ENCODE data around the gene TCF20.
A peak's percentile ranks its signal among the peaks of the same experiment; 100 is the strongest.

The TCF20 gene

DNA sequence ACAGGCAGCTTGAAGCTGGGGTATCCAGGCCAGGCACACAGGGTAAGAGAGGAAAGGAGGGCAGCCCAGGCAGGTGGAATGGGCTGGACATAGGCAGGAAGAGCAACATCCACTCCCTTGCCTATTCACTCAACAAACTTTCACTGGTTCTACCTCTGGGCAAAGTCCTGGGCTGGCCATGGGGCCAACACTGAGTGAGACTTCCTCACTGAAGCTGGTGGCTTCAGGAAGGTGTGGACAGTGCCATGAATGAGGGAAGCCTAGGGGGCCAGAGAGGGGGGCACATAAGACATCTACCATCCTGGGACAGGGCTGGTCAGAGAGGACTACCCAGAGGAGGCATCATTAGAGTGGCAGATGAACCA lies 44.9 kb upstream of the TCF20 start:
- H3K4me3 Mint-ChIP-seq, result no peak overlapping the region
- peaks cover 54% of the 10 kb centered on the region for H3K4me1 Mint-ChIP-seq
- no peak for DNase-seq
- H3K9me3 Mint-ChIP-seq, result no peaks in the 10 kb centered on the region
- TF ChIP-seq, protein P1, sequence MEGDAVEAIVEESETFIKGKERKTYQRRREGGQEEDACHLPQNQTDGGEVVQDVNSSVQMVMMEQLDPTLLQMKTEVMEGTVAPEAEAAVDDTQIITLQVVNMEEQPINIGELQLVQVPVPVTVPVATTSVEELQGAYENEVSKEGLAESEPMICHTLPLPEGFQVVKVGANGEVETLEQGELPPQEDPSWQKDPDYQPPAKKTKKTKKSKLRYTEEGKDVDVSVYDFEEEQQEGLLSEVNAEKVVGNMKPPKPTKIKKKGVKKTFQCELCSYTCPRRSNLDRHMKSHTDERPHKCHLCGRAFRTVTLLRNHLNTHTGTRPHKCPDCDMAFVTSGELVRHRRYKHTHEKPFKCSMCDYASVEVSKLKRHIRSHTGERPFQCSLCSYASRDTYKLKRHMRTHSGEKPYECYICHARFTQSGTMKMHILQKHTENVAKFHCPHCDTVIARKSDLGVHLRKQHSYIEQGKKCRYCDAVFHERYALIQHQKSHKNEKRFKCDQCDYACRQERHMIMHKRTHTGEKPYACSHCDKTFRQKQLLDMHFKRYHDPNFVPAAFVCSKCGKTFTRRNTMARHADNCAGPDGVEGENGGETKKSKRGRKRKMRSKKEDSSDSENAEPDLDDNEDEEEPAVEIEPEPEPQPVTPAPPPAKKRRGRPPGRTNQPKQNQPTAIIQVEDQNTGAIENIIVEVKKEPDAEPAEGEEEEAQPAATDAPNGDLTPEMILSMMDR (IDR thresholded peaks at IDR 0.05), result no peak
- peaks cover 47% of the 10 kb centered on the region for H3K27me3 Mint-ChIP-seq (ENCODE audit: low read depth, poor library complexity)
- H3K27ac Mint-ChIP-seq, result no peak overlapping the region
- no peaks in the 10 kb centered on the region for H3K36me3 Mint-ChIP-seq (ENCODE audit: low read depth)

DNA sequence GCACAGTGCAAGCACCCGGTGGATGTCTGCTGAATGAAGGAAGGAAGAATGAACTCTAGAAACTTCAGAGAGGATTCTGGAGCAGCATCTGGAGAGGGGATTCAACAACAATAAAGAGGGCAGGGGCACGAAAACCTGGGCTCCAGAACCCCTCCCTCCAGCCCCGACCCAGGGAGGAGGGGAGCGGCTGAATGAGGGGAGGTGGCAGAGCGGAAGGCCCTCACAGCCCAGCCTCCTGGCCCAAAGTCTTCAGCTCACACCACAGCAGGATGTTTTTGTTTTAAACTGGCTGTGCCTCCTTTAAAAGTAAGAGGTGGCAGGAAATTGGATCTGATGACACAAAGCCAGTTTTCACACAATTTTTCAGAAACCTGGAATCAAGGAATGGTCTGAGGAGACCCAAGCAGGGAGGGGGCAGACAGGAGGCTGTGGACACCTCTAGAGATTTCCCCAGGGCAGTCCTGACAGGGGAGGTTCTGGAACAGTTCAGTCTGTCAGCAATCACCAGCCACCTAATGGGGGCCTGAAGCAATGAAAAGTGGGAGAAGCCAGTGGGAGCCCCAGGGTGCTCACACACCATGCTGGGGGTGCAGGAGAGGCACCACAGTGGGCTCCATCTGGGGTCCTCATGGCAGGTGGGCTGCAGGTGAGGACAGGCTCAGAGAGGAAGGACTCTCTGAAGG lies 44.4 kb upstream of the TCF20 start:
- TF ChIP-seq, protein P1 (IDR thresholded peaks at IDR 0.05), result no peak
- Mint-ChIP-seq H3K4me1 (peaks cover 54% of the 10 kb centered on the region), H3K36me3 (ENCODE audit: low read depth) (no peaks in the 10 kb centered on the region), H3K27me3 (ENCODE audit: low read depth, poor library complexity) (peaks cover 48% of the 10 kb centered on the region), H3K9me3 (no peaks in the 10 kb centered on the region), H3K27ac (no peak overlapping the region), H3K4me3 (no peak overlapping the region)
- DNase-seq, result no peak

DNA sequence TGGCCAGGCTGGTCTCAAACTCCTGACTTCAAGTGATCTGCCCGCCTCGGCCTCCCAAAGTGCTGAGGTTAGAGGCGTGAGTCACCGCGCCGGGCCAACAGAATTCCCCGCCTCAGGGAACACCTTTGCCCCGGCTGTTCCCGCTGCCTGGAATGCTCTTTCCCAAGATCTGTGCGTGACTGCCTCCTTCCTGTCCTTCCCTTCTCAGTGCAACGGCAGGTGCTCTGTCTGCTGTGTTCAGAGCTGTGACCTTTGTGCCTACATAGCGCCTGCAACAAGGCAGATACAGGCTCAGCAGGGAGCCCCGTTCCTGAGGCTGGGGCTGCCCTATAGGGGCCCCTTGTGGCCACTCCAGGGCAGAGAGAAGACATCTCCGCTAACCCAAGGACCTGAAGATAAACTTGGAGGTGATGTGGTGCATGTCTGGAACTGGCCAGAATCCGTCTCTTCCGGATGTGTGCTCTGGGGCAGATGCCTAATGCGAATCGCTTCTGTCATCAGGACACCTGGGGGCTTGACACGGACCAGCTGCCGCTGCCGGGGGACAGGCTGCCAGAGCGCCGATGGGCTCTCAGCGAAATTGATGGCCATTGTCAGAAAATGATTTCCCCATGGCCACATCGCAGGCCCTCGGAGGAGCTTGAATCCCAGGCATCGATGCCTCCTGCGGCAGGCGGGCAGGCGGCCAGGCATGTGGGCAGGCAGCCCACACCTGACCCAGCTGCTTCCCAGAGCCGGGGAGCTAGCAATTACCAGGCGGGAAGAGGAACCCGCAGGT lies 43.5 kb upstream of the TCF20 start:
- TF ChIP-seq, protein P1 (IDR thresholded peaks at IDR 0.05), result peak; percentile 53
- peaks cover 54% of the 10 kb centered on the region for H3K27me3 Mint-ChIP-seq (ENCODE audit: low read depth, poor library complexity)
- H3K4me1 Mint-ChIP-seq, result peaks cover 58% of the 10 kb centered on the region
- no peaks in the 10 kb centered on the region for H3K9me3 Mint-ChIP-seq
- peak; percentile 54 for DNase-seq
- no peak overlapping the region for H3K27ac Mint-ChIP-seq
- H3K36me3 Mint-ChIP-seq (ENCODE audit: low read depth), result no peaks in the 10 kb centered on the region
- peak overlapping the region; percentile 47 for H3K4me3 Mint-ChIP-seq

DNA sequence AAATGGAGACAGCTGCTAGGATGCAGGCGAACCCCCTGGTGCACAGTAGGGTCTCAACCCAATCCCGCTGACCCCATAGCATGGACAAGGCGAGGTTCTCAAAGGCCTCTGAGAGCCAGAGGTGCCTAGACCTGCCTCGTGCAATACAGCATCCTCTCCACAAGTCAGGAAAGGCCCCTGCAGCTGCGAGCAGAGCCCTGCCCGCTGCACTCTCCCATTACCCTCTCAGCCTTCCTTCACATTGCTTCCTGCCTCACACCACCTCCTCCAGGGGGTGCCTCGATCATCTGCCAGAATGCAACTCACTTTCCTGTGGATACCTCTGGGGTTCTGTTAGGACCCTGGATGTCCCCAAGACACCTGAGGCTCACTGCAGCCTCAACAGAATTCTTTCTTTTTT lies 42.8 kb upstream of the TCF20 start:
- Mint-ChIP-seq H3K27ac (peak overlapping the region; percentile 21), H3K4me3 (no peak overlapping the region), H3K27me3 (ENCODE audit: low read depth, poor library complexity) (peaks cover 59% of the 10 kb centered on the region), H3K36me3 (ENCODE audit: low read depth) (no peaks in the 10 kb centered on the region), H3K4me1 (peaks cover 63% of the 10 kb centered on the region), H3K9me3 (no peaks in the 10 kb centered on the region)
- no peak for DNase-seq
- TF ChIP-seq, protein P1 (IDR thresholded peaks at IDR 0.05), result no peak

DNA sequence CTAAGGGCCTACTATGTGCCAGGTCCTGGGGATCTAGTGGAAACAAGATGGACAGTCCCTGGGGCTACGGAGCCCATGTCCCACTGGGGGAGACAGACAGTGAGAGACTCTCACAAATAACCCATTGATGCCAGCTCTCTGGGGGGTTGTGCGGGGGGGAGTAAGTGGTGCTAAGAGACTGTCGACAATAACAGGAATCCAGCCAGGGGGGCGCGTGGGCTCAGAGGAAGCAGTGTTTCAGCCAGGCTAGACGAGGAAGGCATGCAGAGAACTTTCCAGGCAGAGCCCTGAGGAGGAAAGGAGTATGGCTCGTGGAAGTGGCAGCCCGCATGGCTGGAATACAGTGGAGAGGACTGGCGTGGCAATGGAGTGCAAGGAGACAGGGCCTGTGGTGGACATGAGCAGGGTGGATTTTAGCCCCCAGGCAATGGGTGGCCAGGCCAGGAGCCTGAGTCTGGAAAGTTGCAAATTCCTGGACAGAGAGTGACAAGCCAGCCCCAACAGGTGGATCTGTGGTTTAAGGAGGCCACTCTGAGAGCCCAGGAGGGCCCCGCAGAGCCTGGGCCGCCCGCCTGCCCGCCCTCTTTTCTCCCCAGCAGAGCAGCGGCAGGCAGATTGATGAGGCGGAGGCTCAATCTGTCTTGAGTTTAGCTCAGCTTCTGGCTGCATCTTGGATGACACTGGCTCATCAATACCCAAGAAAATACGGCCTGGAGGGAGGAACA lies 40.0 kb upstream of the TCF20 start:
- Mint-ChIP-seq H3K4me1 (peaks cover 53% of the 10 kb centered on the region), H3K27ac (no peak overlapping the region)

More for the DNA sequence above, 40.0 kb upstream of the TCF20 start:
- H3K27me3 Mint-ChIP-seq (ENCODE audit: low read depth, poor library complexity), result peaks cover 57% of the 10 kb centered on the region
- no peak for DNase-seq
- TF ChIP-seq, protein P1 (IDR thresholded peaks at IDR 0.05), result no peak
- no peak overlapping the region for H3K4me3 Mint-ChIP-seq
- no peaks in the 10 kb centered on the region for H3K36me3 Mint-ChIP-seq (ENCODE audit: low read depth)
- no peaks in the 10 kb centered on the region for H3K9me3 Mint-ChIP-seq

Measured in nephron progenitor cell (in vitro differentiated cells).